K562 (cell line): ENCODE measurements around the gene SDC3. TPM values are rescaled to one million over a fixed set of nuclear protein-coding genes. Genes with fewer than 3 reads are reported as not detected.

Experiments used
- BRD4 ChIP-seq: fragments of 200-600 bp; sonication (generic); IDR thresholded peaks from 2 replicates; pipeline ENCODE4 v1.6.1; 2017; ENCODE audit warnings: inconsistent platforms
- CEBPG ChIP-seq, 3 experiments: fragments of 200-800 bp in 1 of 3; sonication (Bioruptor generic) in 1 of 3; sonication (generic) in 1 of 3; formaldehyde crosslinking in 1 of 3; IDR thresholded peaks in 2 of 3; conservative IDR thresholded peaks in 1 of 3; 2 replicates each; pipeline versions ENCODE4 v1.6.1 to v1.8.0; 2016 to 2022; ENCODE audit warnings: missing compliant biosample characterization in 2 of 3, missing genetic modification characterization in 2 of 3, mild to moderate bottlenecking in 1 of 3, missing genetic modification reagents in 1 of 3
- DACH1 ChIP-seq: fragments of 450-650 bp; IDR thresholded peaks from 2 replicates; pipeline ENCODE4 v1.6.1; 2018; ENCODE audit not compliant: partially characterized antibody
- DMBX1 ChIP-seq: fragments of 250-450 bp; sonication (Bioruptor Pico); IDR thresholded peaks from 2 replicates; pipeline ENCODE4 v1.8.0; 2022; ENCODE audit warnings: inconsistent platforms, mild to moderate bottlenecking, moderate library complexity, borderline replicate concordance
- IRF2 ChIP-seq: sonication (generic); formaldehyde crosslinking; IDR thresholded peaks from 2 replicates; pipeline ENCODE4 v1.8.1; 2022; ENCODE audit warnings: mild to moderate bottlenecking, missing genetic modification reagents
- KLF1 ChIP-seq: fragments of 450-650 bp; IDR thresholded peaks from 2 replicates; pipeline ENCODE4 v1.6.1; 2016; ENCODE audit warnings: missing genetic modification characterization, missing compliant biosample characterization
- ZNF57 ChIP-seq: fragments of 450-650 bp; formaldehyde crosslinking; IDR thresholded peaks from 2 replicates; pipeline ENCODE4 v1.4.0; 2020; ENCODE audit warnings: mild to moderate bottlenecking, moderate library complexity
- ZZZ3 ChIP-seq: fragments of 450-650 bp; IDR thresholded peaks from 2 replicates; pipeline ENCODE4 v1.6.1; 2016; ENCODE audit warnings: antibody characterized with exemption, mild to moderate bottlenecking, moderate library complexity
- polyA plus RNA-seq, 8 experiments: library from polyadenylated mRNA; depleted of rRNA in 4 of 8; stranded (reverse) in 5 of 8; unstranded in 3 of 8; fragments of >200 nt; fragmentation: Nextera tagmentation in 2 of 8; fragmentation: Illumina TruSeq in 1 of 8; extraction: Ambion mirVana in 2 of 8; extraction: Trizol in 1 of 8; gene quantifications; 2 replicates each; pipeline versions ENCODE4 v1.2.1 to v1.2.3, GENCODE V29; 2011 to 2014; ENCODE audit warnings: inconsistent platforms in 1 of 8, missing spikeins in 1 of 8
- total RNA-seq, 7 experiments: library from RNA; depleted of rRNA in 6 of 7; stranded (reverse); fragments of >200 nt in 6 of 7; fragmentation: Illumina TruSeq in 2 of 7; extraction: Trizol in 2 of 7; gene quantifications; 2 replicates each; pipeline versions ENCODE4 v1.2.1 to v1.2.3, GENCODE V29; 2011 to 2021; ENCODE audit warnings: low replicate concordance in 1 of 7
- TF ChIP-seq, protein P1 (sequence below): fragments of 250-450 bp; sonication (Bioruptor Pico); IDR thresholded peaks from 2 replicates; pipeline ENCODE4 v1.5.0; 2021
- TF ChIP-seq, protein P2 (sequence below): sonication (generic); formaldehyde crosslinking; IDR thresholded peaks from 2 replicates; pipeline ENCODE4 v1.8.1; 2023; ENCODE audit warnings: missing genetic modification reagents, mild to moderate bottlenecking, borderline replicate concordance
- TF ChIP-seq, protein P3 (sequence below): fragments of 450-650 bp; formaldehyde crosslinking; IDR thresholded peaks from 2 replicates; pipeline ENCODE4 v1.4.0; 2020; ENCODE audit warnings: mild to moderate bottlenecking, moderate library complexity
- TF ChIP-seq, protein P4 (sequence below): sonication (generic); formaldehyde crosslinking; IDR thresholded peaks from 2 replicates; pipeline ENCODE4 v1.8.1; 2023; ENCODE audit warnings: mild to moderate bottlenecking, missing genetic modification reagents
- TF ChIP-seq, protein P5 (sequence below), 2 experiments: fragments of 200-800 bp in 1 of 2; sonication (Bioruptor generic) in 1 of 2; sonication (generic) in 1 of 2; formaldehyde crosslinking in 1 of 2; IDR thresholded peaks in 1 of 2; conservative IDR thresholded peaks in 1 of 2; 2 replicates each; pipeline versions ENCODE4 v1.5.0 to v1.6.1; 2016 to 2020; ENCODE audit warnings: missing compliant biosample characterization in 1 of 2, missing genetic modification characterization in 1 of 2, missing genetic modification reagents in 1 of 2

The SDC3 gene
- total and polyA plus RNA-seq, 9 of the 15 experiments (the other 6 are each of a cell fraction or from before 2014, with no cell fraction given): 0.38 to 44.1 (median 12.1) TPM

DNA sequence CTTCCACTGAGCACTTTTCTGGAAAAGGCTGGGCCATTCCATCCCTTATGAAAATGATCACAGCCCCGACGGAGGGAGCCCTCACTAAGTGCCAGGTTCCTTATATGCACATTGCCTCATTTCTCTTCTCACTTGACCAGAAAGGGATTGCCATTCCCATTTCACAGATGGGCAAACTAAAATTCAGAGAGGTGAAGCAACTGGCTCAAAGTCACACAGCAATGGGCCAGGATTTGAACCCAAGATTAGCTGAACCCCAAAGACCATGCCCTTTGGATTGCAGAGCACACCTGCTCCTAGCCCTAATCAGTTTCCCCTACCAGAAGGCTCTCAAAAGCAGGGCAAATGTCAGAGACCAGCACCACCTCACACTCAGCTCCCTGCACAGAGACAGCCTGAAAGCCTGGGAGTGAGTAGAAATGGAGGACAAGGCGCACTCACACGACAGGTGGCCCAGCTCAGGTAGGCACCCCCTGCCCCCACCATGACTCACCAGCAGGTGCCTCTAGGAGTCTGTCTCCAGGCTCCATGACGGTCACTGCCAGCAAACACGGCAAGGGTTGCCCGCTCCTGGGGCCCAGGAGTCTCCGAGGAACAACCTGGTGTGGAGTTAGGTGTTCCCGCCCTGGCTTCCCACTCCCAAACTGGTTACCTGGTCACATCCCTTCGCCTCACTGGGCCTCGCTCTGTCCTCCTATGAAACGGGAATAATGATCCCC, 21.7 kb downstream of the SDC3 start (continued):
- TF ChIP-seq, protein P1, sequence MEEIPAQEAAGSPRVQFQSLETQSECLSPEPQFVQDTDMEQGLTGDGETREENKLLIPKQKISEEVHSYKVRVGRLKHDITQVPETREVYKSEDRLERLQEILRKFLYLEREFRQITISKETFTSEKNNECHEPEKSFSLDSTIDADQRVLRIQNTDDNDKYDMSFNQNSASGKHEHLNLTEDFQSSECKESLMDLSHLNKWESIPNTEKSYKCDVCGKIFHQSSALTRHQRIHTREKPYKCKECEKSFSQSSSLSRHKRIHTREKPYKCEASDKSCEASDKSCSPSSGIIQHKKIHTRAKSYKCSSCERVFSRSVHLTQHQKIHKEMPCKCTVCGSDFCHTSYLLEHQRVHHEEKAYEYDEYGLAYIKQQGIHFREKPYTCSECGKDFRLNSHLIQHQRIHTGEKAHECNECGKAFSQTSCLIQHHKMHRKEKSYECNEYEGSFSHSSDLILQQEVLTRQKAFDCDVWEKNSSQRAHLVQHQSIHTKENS (CRISPR knock-in tag): no peak
- TF ChIP-seq, protein P2, sequence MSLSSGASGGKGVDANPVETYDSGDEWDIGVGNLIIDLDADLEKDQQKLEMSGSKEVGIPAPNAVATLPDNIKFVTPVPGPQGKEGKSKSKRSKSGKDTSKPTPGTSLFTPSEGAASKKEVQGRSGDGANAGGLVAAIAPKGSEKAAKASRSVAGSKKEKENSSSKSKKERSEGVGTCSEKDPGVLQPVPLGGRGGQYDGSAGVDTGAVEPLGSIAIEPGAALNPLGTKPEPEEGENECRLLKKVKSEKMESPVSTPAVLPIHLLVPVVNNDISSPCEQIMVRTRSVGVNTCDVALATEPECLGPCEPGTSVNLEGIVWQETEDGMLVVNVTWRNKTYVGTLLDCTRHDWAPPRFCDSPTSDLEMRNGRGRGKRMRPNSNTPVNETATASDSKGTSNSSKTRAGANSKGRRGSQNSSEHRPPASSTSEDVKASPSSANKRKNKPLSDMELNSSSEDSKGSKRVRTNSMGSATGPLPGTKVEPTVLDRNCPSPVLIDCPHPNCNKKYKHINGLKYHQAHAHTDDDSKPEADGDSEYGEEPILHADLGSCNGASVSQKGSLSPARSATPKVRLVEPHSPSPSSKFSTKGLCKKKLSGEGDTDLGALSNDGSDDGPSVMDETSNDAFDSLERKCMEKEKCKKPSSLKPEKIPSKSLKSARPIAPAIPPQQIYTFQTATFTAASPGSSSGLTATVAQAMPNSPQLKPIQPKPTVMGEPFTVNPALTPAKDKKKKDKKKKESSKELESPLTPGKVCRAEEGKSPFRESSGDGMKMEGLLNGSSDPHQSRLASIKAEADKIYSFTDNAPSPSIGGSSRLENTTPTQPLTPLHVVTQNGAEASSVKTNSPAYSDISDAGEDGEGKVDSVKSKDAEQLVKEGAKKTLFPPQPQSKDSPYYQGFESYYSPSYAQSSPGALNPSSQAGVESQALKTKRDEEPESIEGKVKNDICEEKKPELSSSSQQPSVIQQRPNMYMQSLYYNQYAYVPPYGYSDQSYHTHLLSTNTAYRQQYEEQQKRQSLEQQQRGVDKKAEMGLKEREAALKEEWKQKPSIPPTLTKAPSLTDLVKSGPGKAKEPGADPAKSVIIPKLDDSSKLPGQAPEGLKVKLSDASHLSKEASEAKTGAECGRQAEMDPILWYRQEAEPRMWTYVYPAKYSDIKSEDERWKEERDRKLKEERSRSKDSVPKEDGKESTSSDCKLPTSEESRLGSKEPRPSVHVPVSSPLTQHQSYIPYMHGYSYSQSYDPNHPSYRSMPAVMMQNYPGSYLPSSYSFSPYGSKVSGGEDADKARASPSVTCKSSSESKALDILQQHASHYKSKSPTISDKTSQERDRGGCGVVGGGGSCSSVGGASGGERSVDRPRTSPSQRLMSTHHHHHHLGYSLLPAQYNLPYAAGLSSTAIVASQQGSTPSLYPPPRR: no peak
- TF ChIP-seq DACH1 (no peak), DMBX1 (CRISPR knock-in tag) (no peak), IRF2 (no peak), ZZZ3 (no peak), ZNF57 (CRISPR knock-in tag) (no peak), BRD4 (no peak), CEBPG (CRISPR knock-in tag; IDR thresholded peaks at IDR 0.05) (no peak), CEBPG (tag; conservative IDR thresholded peaks at IDR 0.05 in 1 of 2, IDR thresholded peaks at IDR 0.05 in 1 of 2) (no peak), KLF1 (tag) (no peak)
- TF ChIP-seq, protein P3, sequence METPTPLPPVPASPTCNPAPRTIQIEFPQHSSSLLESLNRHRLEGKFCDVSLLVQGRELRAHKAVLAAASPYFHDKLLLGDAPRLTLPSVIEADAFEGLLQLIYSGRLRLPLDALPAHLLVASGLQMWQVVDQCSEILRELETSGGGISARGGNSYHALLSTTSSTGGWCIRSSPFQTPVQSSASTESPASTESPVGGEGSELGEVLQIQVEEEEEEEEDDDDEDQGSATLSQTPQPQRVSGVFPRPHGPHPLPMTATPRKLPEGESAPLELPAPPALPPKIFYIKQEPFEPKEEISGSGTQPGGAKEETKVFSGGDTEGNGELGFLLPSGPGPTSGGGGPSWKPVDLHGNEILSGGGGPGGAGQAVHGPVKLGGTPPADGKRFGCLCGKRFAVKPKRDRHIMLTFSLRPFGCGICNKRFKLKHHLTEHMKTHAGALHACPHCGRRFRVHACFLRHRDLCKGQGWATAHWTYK (CRISPR knock-in tag): no peak
- TF ChIP-seq, protein P4, sequence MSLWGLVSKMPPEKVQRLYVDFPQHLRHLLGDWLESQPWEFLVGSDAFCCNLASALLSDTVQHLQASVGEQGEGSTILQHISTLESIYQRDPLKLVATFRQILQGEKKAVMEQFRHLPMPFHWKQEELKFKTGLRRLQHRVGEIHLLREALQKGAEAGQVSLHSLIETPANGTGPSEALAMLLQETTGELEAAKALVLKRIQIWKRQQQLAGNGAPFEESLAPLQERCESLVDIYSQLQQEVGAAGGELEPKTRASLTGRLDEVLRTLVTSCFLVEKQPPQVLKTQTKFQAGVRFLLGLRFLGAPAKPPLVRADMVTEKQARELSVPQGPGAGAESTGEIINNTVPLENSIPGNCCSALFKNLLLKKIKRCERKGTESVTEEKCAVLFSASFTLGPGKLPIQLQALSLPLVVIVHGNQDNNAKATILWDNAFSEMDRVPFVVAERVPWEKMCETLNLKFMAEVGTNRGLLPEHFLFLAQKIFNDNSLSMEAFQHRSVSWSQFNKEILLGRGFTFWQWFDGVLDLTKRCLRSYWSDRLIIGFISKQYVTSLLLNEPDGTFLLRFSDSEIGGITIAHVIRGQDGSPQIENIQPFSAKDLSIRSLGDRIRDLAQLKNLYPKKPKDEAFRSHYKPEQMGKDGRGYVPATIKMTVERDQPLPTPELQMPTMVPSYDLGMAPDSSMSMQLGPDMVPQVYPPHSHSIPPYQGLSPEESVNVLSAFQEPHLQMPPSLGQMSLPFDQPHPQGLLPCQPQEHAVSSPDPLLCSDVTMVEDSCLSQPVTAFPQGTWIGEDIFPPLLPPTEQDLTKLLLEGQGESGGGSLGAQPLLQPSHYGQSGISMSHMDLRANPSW: no peak
- TF ChIP-seq, protein P5, sequence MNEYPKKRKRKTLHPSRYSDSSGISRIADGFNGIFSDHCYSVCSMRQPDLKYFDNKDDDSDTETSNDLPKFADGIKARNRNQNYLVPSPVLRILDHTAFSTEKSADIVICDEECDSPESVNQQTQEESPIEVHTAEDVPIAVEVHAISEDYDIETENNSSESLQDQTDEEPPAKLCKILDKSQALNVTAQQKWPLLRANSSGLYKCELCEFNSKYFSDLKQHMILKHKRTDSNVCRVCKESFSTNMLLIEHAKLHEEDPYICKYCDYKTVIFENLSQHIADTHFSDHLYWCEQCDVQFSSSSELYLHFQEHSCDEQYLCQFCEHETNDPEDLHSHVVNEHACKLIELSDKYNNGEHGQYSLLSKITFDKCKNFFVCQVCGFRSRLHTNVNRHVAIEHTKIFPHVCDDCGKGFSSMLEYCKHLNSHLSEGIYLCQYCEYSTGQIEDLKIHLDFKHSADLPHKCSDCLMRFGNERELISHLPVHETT (CRISPR knock-in tag; conservative IDR thresholded peaks at IDR 0.05 in 1 of 2, IDR thresholded peaks at IDR 0.05 in 1 of 2): no peak
